Neural cell (in vitro differentiated cells): ENCODE measurements around the gene ZNF391. TPM values are rescaled to one million over a fixed set of nuclear protein-coding genes. Genes with fewer than 3 reads are reported as not detected.

ENCODE experiments used
- H2AFZ ChIP-seq: fragments of 200-600, 300-800 bp; sonication (generic), shearing (Covaris generic); 2 replicates; pipeline ENCODE4 v1.6.0; 2014; ENCODE audit warnings: low read depth, mild to moderate bottlenecking, antibody characterized with exemption, low read length, moderate library complexity
- H3F3A ChIP-seq: fragments of 200-600 bp; shearing (Covaris generic); 2 replicates; pipeline ENCODE4 v1.6.1; 2016; ENCODE audit warnings: mild to moderate bottlenecking, moderate library complexity, mixed read lengths, antibody characterized with exemption, low read length; ENCODE audit not compliant: insufficient read depth, poor library complexity, severe bottlenecking
- H3K27ac ChIP-seq: fragments of 200-600, 300-800 bp; sonication (generic), shearing (Covaris generic); 2 replicates; pipeline ENCODE4 v1.5.1; 2014; ENCODE audit warnings: mild to moderate bottlenecking, low read length, moderate library complexity
- H3K27me3 ChIP-seq: fragments of 300-800, 200-600 bp; sonication (generic), shearing (Covaris generic); 2 replicates; pipeline ENCODE4 v1.6.0; 2014; ENCODE audit warnings: mild to moderate bottlenecking, low read depth, low read length, moderate library complexity; ENCODE audit not compliant: insufficient read depth
- H3K36me3 ChIP-seq: fragments of 300-800, 200-600 bp; sonication (generic), shearing (Covaris generic); 2 replicates; pipeline ENCODE4 v1.5.1; 2014; ENCODE audit warnings: mild to moderate bottlenecking, antibody characterized with exemption, low read length, moderate library complexity; ENCODE audit not compliant: insufficient read depth
- H3K4me2 ChIP-seq: fragments of 300-800, 200-600 bp; sonication (generic), shearing (Covaris generic); 2 replicates; pipeline ENCODE4 v1.6.0; 2014; ENCODE audit warnings: mild to moderate bottlenecking, low read length
- H3K4me3 ChIP-seq: fragments of 300-800, 200-600 bp; sonication (generic), shearing (Covaris generic); 2 replicates; pipeline ENCODE4 v1.5.1; 2014; ENCODE audit warnings: mild to moderate bottlenecking, low read length, moderate library complexity
- H3K79me2 ChIP-seq: fragments of 200-600 bp; shearing (Covaris generic); replicated peaks from 2 replicates; pipeline ENCODE4 v1.6.0; 2014; ENCODE audit warnings: mild to moderate bottlenecking, low read length, moderate library complexity; ENCODE audit not compliant: insufficient read depth
- H3K9ac ChIP-seq: fragments of 300-800, 200-600 bp; sonication (generic), shearing (Covaris generic); 2 replicates; pipeline ENCODE4 v1.6.1; 2016; ENCODE audit warnings: mild to moderate bottlenecking, low read length, mixed read lengths
- H3K9me2 ChIP-seq: fragments of 200-600 bp; shearing (Covaris generic); 2 replicates; pipeline ENCODE4 v1.6.1; 2016; ENCODE audit warnings: mild to moderate bottlenecking, low read length, mixed read lengths; ENCODE audit not compliant: insufficient read depth
- H3K9me3 ChIP-seq: fragments of 200-600, 300-800 bp; sonication (generic), shearing (Covaris generic); 2 replicates; pipeline ENCODE4 v1.6.1; 2016; ENCODE audit warnings: mild to moderate bottlenecking, mixed run types, low read length, moderate library complexity, mixed read lengths
- H4K20me1 ChIP-seq: fragments of 200-600 bp; shearing (Covaris generic); 2 replicates; pipeline ENCODE4 v1.6.1; 2016; ENCODE audit warnings: mild to moderate bottlenecking, mixed run types; ENCODE audit not compliant: insufficient read depth
- CTCF ChIP-seq: fragments of 450-650 bp; IDR thresholded peaks from 2 replicates; pipeline ENCODE4 v1.5.1; 2014; ENCODE audit warnings: antibody characterized with exemption, mild to moderate bottlenecking, moderate library complexity; ENCODE audit not compliant: poor library complexity, severe bottlenecking
- EP300 ChIP-seq: fragments of 450-650 bp; conservative IDR thresholded peaks from 2 replicates; pipeline ENCODE4 v1.6.1; 2014; ENCODE audit warnings: antibody characterized with exemption, mild to moderate bottlenecking, moderate library complexity; ENCODE audit not compliant: poor library complexity, severe bottlenecking
- EZH2 ChIP-seq: fragments of 200-600, 300-800 bp; shearing (Covaris generic), sonication (generic); IDR thresholded peaks from 2 replicates; pipeline ENCODE4 v1.6.1; 2014; ENCODE audit warnings: antibody characterized with exemption, low read length, borderline replicate concordance, mild to moderate bottlenecking; ENCODE audit not compliant: insufficient read depth, poor library complexity, severe bottlenecking
- MXI1 ChIP-seq: fragments of 450-650 bp; conservative IDR thresholded peaks from 2 replicates; pipeline ENCODE4 v1.6.1; 2014; ENCODE audit warnings: antibody characterized with exemption, mild to moderate bottlenecking; ENCODE audit not compliant: poor library complexity, severe bottlenecking
- POLR2AphosphoS5 ChIP-seq: IDR thresholded peaks from 2 replicates; pipeline ENCODE4 v1.6.1; 2012
- RAD21 ChIP-seq: fragments of 450-650 bp; conservative IDR thresholded peaks from 2 replicates; pipeline ENCODE4 v1.6.1; 2014; ENCODE audit warnings: antibody characterized with exemption, mild to moderate bottlenecking, moderate library complexity
- SMC3 ChIP-seq: fragments of 450-650 bp; conservative IDR thresholded peaks from 2 replicates; pipeline ENCODE4 v1.6.1; 2014; ENCODE audit warnings: antibody characterized with exemption, mild to moderate bottlenecking, moderate library complexity; ENCODE audit not compliant: poor library complexity
- TAF1 ChIP-seq: IDR thresholded peaks from 2 replicates; pipeline ENCODE4 v1.6.1; 2012; ENCODE audit warnings: low read depth
- polyA plus RNA-seq: library from polyadenylated mRNA; depleted of rRNA; stranded (reverse); fragments of >200 nt; gene quantifications from 2 replicates; pipeline ENCODE4 v1.2.3, GENCODE V29; 2014
- TF ChIP-seq, protein P1 (sequence below): IDR thresholded peaks from 2 replicates; pipeline ENCODE4 v1.6.1; 2012; ENCODE audit warnings: borderline replicate concordance

ZNF391 gene
- polyA plus RNA-seq, 1 donor from 2014 or later = 2.9 TPM

- Histone ChIP-seq H4K20me1 (no peaks in the 10 kb centered on the region), H3K9ac (no peak overlapping the region), H3K9me2 (no peaks in the 10 kb centered on the region), H3K4me2 (no peak overlapping the region), H3K79me2 (no peaks in the 10 kb centered on the region), H3F3A (no peaks in the 10 kb centered on the region), H3K4me3 (no peak overlapping the region), H3K9me3 (no peaks in the 10 kb centered on the region), H3K36me3 (no peaks in the 10 kb centered on the region), H3K27me3 (no peaks in the 10 kb centered on the region), H3K27ac (no peak overlapping the region), H2AFZ (no peak overlapping the region)
- TF ChIP-seq TAF1 = no peak
- no peak for TF ChIP-seq SMC3
- TF ChIP-seq MXI1 = no peak
- no peak for TF ChIP-seq EZH2
- TF ChIP-seq CTCF = no peak
- TF ChIP-seq POLR2AphosphoS5 = no peak
These were observed 18.7 kb downstream of the ZNF391 start for GRCh38 chr6:27407153-27407814.

- Histone ChIP-seq H3K36me3 (no peaks in the 10 kb centered on the region), H3K9me3 (no peaks in the 10 kb centered on the region), H3K27me3 (no peaks in the 10 kb centered on the region), H2AFZ (no peak overlapping the region), H3K9me2 (no peaks in the 10 kb centered on the region), H3K4me2 (no peak overlapping the region), H4K20me1 (no peaks in the 10 kb centered on the region), H3F3A (no peaks in the 10 kb centered on the region), H3K79me2 (no peaks in the 10 kb centered on the region), H3K4me3 (no peak overlapping the region), H3K27ac (no peak overlapping the region), H3K9ac (no peak overlapping the region)
- TF ChIP-seq POLR2AphosphoS5 (no peak), RAD21 (no peak), SMC3 (no peak), EZH2 (no peak), EP300 (no peak), MXI1 (no peak), TAF1 (no peak), CTCF (no peak)
- TF ChIP-seq, protein P1, sequence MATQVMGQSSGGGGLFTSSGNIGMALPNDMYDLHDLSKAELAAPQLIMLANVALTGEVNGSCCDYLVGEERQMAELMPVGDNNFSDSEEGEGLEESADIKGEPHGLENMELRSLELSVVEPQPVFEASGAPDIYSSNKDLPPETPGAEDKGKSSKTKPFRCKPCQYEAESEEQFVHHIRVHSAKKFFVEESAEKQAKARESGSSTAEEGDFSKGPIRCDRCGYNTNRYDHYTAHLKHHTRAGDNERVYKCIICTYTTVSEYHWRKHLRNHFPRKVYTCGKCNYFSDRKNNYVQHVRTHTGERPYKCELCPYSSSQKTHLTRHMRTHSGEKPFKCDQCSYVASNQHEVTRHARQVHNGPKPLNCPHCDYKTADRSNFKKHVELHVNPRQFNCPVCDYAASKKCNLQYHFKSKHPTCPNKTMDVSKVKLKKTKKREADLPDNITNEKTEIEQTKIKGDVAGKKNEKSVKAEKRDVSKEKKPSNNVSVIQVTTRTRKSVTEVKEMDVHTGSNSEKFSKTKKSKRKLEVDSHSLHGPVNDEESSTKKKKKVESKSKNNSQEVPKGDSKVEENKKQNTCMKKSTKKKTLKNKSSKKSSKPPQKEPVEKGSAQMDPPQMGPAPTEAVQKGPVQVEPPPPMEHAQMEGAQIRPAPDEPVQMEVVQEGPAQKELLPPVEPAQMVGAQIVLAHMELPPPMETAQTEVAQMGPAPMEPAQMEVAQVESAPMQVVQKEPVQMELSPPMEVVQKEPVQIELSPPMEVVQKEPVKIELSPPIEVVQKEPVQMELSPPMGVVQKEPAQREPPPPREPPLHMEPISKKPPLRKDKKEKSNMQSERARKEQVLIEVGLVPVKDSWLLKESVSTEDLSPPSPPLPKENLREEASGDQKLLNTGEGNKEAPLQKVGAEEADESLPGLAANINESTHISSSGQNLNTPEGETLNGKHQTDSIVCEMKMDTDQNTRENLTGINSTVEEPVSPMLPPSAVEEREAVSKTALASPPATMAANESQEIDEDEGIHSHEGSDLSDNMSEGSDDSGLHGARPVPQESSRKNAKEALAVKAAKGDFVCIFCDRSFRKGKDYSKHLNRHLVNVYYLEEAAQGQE = no peak
These were observed 25.7 kb downstream of the ZNF391 start for GRCh38 chr6:27414300-27414699.
